Activated T-cell treated with anti-CD3 and anti-CD28 coated beads, Interleukin-2, amount 50 U/mL, for 48 hours (primary cell): ENCODE results near the gene MSI2.

Source experiments
- DNase-seq, 2 experiments: peaks; one replicate each; pipeline ENCODE4 v3.0.0-alpha.2; 2020

The MSI2 gene

DNA sequence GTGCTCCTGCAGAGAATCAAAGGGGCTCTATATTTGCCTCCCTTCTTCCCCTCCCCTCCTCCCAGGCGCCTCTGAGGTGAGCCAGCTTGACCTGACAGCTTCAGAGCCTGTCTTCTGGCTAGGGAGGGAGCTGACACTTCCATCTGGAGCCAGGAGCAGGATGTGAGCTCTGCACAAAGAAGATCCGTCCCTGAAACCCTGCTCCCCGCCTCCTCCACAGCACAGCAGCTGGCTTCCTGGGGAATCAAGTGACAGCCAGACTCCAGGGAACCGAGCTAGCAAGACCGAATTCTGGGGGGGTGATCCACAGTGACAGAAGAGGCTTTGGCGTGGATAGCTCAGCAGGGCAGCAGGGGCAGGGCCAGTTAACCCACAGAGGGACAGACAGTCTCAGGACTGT lies 451.6 kb downstream of the MSI2 start:
- DNase-seq, result no peak

- DNase-seq, result no peak
Measured at GRCh38 chr17:57708410-57708809, 452.1 kb downstream of the MSI2 start.

- no peak for DNase-seq
Measured at GRCh38 chr17:57713140-57713539, 456.8 kb downstream of the MSI2 start.

DNA sequence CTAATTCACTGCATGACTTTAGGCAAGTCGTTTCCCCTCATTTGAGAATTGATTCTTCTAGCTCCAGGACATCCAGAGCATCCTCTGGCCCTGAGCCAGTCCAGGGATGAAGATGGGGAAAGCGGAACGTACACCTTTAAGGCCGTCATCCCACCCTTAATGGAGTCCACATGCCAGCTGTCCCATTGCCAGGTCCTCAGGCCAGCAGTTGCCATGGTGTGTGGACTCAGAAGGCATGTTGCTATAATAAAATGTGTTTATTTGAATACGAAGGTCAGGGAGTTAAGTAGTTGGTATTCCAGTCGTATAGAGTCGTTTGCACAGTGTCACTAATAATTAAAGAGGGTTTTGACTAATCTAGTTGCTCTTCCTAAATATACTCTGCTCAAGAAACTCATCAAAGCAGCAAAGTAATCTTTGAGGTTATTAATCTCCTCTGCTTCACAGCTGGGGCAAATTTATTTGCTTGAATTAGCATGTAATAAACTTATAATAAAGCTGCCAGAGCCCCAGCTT lies 458.4 kb downstream of the MSI2 start:
- no peak for DNase-seq

DNA sequence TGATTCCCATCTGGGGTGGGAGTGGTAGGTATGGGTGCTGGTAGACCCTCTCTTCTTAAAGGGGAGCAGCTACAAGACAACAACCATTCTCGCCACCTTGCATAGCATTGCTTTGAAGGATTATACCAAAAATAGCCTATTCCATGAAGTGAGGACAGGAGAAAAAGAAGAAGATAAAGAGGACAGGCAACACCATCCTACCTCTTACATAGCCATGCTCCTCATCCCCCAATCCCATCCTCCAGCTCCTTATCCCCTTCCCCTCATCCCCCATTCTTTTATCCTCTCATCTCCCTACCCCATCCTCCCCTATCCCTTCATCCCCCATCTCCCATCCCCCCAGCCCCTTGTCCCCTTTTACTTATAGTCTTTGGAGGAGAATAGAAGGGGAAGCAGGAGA lies 459.7 kb downstream of the MSI2 start:
- no peak for DNase-seq

DNA sequence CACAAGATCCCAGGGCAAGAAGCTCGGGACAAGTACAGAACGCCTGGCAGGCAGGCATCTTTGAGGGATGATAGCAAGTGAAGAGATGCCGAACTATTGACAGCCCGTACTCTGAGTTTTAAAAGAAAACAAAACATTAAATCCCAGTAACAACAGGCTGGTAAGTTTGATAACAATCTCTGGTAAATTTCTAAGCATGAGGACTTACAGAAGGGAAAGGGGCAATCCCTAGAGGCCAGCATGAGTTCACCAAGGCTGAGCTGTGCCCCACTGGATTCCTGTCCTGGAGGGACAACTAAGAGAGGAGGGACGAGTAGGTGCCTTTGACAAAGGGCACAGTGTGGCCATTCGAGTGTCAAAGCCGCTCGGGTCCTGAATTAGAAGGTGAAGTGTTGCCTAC lies 462.6 kb downstream of the MSI2 start:
- DNase-seq, result no peak

- DNase-seq, result no peak
Measured at GRCh38 chr17:57720386-57721035, 464.2 kb downstream of the MSI2 start.

DNA sequence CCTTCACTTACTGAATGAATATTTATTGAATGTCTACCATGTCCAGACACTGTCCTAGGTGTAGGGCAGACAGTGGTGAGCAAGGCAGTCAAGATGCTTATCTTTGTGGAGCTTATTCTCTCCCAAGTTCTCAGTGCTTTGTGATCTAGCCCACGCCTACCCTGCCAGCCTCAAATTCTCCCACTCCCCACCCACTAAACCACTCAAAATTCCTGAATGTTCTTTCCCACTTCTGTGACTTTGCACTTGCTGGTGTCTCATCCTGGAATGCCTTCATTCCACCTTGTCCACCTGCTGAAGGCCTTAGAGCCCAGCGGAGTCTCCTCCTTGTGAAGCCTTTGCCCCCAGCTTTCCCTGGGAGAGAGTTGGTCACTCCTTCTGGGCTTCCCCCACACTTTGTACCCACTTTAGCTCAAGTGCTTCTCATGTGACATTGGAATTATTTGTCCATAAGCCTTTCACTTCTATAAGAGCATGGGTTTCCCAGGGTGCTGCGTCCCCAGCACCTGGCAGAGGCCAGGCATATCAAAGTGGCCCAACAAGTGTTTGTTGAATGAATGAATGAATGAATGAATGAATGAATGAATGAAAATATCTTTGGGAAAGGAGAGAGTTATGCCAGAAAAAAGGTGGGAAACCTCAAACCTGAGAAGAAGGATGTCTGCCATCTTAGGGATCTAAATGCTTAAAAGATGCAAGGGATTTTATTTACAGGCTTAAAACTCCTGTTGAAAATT lies 465.8 kb downstream of the MSI2 start:
- no peak for DNase-seq

GRCh38 chr17:57722704-57723043 lies 466.4 kb downstream of the MSI2 start:
- DNase-seq, result no peak

- DNase-seq, result no peak
Measured at GRCh38 chr17:57723427-57724025, 467.2 kb downstream of the MSI2 start.

DNA sequence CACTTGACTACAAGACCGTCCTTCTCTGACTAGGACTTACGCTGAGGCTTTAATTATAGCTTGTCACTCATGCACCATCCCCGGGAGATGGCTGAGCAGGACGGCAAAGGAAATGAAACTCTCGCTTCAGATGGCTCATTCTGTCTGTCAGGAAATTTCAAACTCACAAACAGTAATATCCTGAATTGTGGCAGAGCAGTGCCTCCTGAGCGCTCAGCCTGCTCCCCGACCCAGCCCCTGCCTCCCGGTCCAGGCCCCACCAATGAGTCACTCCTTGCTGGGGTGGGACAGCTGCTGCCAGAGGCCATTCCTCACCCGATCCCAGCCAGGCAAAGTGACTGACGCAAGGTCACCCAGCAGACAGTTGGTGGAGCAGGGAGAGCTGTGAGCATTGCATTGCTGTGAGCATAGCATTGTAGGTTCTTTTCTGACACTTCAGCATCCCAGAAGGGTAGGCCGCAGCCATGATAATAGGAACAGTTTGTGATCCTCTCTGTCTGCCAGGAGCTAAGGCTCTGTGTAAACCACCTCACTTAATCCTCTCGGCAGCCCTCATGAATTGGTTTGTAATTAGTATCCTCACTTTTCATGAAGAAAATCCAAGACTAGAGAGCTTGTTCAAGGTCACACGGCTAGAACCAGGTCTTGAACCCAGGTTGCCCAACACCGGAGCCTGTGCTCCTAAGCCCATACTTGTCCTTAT lies 467.9 kb downstream of the MSI2 start:
- no peak for DNase-seq

- no peak for DNase-seq
Measured at GRCh38 chr17:57724729-57725125, 468.4 kb downstream of the MSI2 start.

GRCh38 chr17:57726213-57726790 lies 470.0 kb downstream of the MSI2 start:
- no peak for DNase-seq

- DNase-seq, result no peak
Measured at GRCh38 chr17:57726838-57727237, 470.5 kb downstream of the MSI2 start.

- DNase-seq, result no peak
Measured at GRCh38 chr17:57727630-57728175, 471.4 kb downstream of the MSI2 start.

- no peak for DNase-seq
Measured at GRCh38 chr17:57730026-57730701, 473.8 kb downstream of the MSI2 start.

DNA sequence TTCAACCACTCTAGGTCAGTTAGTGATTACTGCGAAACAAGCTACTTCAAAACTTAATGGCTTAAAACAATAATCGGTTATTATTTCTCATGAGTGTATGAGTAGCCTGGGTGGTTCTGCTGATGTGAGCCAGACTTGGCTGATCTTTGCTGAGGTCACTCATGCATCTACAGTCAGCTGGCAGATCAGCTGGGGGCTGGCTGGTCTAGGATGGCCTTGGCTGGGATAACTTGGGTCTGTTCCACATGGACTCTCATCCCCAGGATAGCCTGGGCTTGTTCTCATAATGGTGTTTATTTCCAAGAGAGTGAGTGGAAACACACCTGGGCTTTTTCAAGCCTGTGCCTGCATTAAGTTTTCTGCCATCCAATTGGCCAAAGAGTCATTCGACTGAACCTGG lies 475.7 kb downstream of the MSI2 start:
- no peak for DNase-seq

DNA sequence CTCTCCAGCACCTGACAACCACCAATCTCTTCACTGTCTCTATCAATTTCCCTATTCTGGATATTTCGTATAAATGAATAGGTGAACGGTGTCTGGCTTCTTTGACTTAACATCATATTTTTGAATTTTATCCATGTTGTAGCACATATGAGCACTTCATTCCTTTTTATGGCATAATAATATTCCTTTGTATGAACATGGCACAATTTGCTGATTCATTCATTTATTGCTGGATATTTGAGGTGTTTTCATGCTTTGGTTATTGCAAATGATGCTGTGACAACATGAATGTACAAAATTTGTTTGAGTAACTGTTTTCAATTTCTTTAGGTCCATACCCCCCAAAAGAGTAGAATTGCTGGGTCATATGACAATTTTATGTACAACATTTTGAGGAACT lies 476.8 kb downstream of the MSI2 start:
- DNase-seq, result no peak
